ENCODE data around the gene GRM7.

GRM7 gene

GRCh38 chr3:7340795-7341194 lies 479.9 kb downstream of the GRM7 start:
- H3K79me2 ChIP-seq (ENCODE audit: low read length) = no peaks in the 10 kb centered on the region
- no peaks in the 10 kb centered on the region for H3K36me3 ChIP-seq (replicated peaks; ENCODE audit: low read depth, low read length)
- no peaks in the 10 kb centered on the region for H3K4me1 ChIP-seq (ENCODE audit: low read length)
- no peaks in the 10 kb centered on the region for H3K27me3 ChIP-seq (ENCODE audit: low read depth, low read length)
- no peak overlapping the region for H2AFZ ChIP-seq (ENCODE audit: low read depth, low read length)
- H4K20me1 ChIP-seq (ENCODE audit: insufficient read depth, low read length) = no peaks in the 10 kb centered on the region
- TF ChIP-seq CTCF (IDR thresholded peaks at IDR 0.05; ENCODE audit: low read depth, low read length) (no peak), EZH2phosphoT487 (IDR thresholded peaks at IDR 0.05; ENCODE audit: low read depth) (no peak)
- no peak overlapping the region for H3K4me3 ChIP-seq (ENCODE audit: low read length)
- H3K9me3 ChIP-seq (ENCODE audit: insufficient read depth, low read length) = no peaks in the 10 kb centered on the region
- H3K27ac ChIP-seq (ENCODE audit: low read length) = no peak overlapping the region
- H3K9ac ChIP-seq (ENCODE audit: low read length) = no peak overlapping the region
- no peak overlapping the region for H3K4me2 ChIP-seq (ENCODE audit: low read length)

- H3K36me3 ChIP-seq (replicated peaks; ENCODE audit: low read depth, low read length) = no peaks in the 10 kb centered on the region
- TF ChIP-seq CTCF (IDR thresholded peaks at IDR 0.05; ENCODE audit: low read depth, low read length) (no peak), EZH2phosphoT487 (IDR thresholded peaks at IDR 0.05; ENCODE audit: low read depth) (no peak)
- no peaks in the 10 kb centered on the region for H3K79me2 ChIP-seq (ENCODE audit: low read length)
- no peaks in the 10 kb centered on the region for H3K27me3 ChIP-seq (ENCODE audit: low read depth, low read length)
- no peak overlapping the region for H3K9ac ChIP-seq (ENCODE audit: low read length)
- no peak overlapping the region for H3K27ac ChIP-seq (ENCODE audit: low read length)
- no peaks in the 10 kb centered on the region for H4K20me1 ChIP-seq (ENCODE audit: insufficient read depth, low read length)
- no peak overlapping the region for H3K4me2 ChIP-seq (ENCODE audit: low read length)
- no peaks in the 10 kb centered on the region for H3K9me3 ChIP-seq (ENCODE audit: insufficient read depth, low read length)
- H3K4me3 ChIP-seq (ENCODE audit: low read length) = no peak overlapping the region
- no peak overlapping the region for H2AFZ ChIP-seq (ENCODE audit: low read depth, low read length)
- no peaks in the 10 kb centered on the region for H3K4me1 ChIP-seq (ENCODE audit: low read length)
Measured at GRCh38 chr3:7346364-7346763, 485.4 kb downstream of the GRM7 start.

- H3K9me3 ChIP-seq (ENCODE audit: insufficient read depth, low read length) = no peaks in the 10 kb centered on the region
- H3K4me2 ChIP-seq (ENCODE audit: low read length) = no peak overlapping the region
- no peak overlapping the region for H2AFZ ChIP-seq (ENCODE audit: low read depth, low read length)
- no peak for TF ChIP-seq EZH2phosphoT487 (IDR thresholded peaks at IDR 0.05; ENCODE audit: low read depth)
- TF ChIP-seq CTCF (IDR thresholded peaks at IDR 0.05; ENCODE audit: low read depth, low read length) = no peak
- no peak overlapping the region for H3K4me3 ChIP-seq (ENCODE audit: low read length)
- no peaks in the 10 kb centered on the region for H3K4me1 ChIP-seq (ENCODE audit: low read length)
- H3K36me3 ChIP-seq (replicated peaks; ENCODE audit: low read depth, low read length) = no peaks in the 10 kb centered on the region
- H4K20me1 ChIP-seq (ENCODE audit: insufficient read depth, low read length) = no peaks in the 10 kb centered on the region
- no peak overlapping the region for H3K9ac ChIP-seq (ENCODE audit: low read length)
- H3K27me3 ChIP-seq (ENCODE audit: low read depth, low read length) = no peaks in the 10 kb centered on the region
- no peaks in the 10 kb centered on the region for H3K79me2 ChIP-seq (ENCODE audit: low read length)
- H3K27ac ChIP-seq (ENCODE audit: low read length) = no peak overlapping the region
Measured at GRCh38 chr3:7357101-7357500, 496.2 kb downstream of the GRM7 start.

GRCh38 chr3:7367968-7368367 lies 507.1 kb downstream of the GRM7 start:
- Histone ChIP-seq H3K79me2 (ENCODE audit: low read length) (no peaks in the 10 kb centered on the region), H3K4me1 (ENCODE audit: low read length) (no peaks in the 10 kb centered on the region), H3K27me3 (ENCODE audit: low read depth, low read length) (no peaks in the 10 kb centered on the region), H3K9me3 (ENCODE audit: insufficient read depth, low read length) (no peaks in the 10 kb centered on the region), H3K4me2 (ENCODE audit: low read length) (no peak overlapping the region), H3K4me3 (ENCODE audit: low read length) (no peak overlapping the region), H3K9ac (ENCODE audit: low read length) (no peak overlapping the region), H4K20me1 (ENCODE audit: insufficient read depth, low read length) (no peaks in the 10 kb centered on the region), H3K27ac (ENCODE audit: low read length) (no peak overlapping the region), H2AFZ (ENCODE audit: low read depth, low read length) (no peak overlapping the region), H3K36me3 (replicated peaks; ENCODE audit: low read depth, low read length) (no peaks in the 10 kb centered on the region)
- TF ChIP-seq CTCF (IDR thresholded peaks at IDR 0.05; ENCODE audit: low read depth, low read length) (no peak), EZH2phosphoT487 (IDR thresholded peaks at IDR 0.05; ENCODE audit: low read depth) (no peak)
